ENCODE results near the gene FOXN4.

- TF ChIP-seq, protein P1, sequence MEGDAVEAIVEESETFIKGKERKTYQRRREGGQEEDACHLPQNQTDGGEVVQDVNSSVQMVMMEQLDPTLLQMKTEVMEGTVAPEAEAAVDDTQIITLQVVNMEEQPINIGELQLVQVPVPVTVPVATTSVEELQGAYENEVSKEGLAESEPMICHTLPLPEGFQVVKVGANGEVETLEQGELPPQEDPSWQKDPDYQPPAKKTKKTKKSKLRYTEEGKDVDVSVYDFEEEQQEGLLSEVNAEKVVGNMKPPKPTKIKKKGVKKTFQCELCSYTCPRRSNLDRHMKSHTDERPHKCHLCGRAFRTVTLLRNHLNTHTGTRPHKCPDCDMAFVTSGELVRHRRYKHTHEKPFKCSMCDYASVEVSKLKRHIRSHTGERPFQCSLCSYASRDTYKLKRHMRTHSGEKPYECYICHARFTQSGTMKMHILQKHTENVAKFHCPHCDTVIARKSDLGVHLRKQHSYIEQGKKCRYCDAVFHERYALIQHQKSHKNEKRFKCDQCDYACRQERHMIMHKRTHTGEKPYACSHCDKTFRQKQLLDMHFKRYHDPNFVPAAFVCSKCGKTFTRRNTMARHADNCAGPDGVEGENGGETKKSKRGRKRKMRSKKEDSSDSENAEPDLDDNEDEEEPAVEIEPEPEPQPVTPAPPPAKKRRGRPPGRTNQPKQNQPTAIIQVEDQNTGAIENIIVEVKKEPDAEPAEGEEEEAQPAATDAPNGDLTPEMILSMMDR (IDR thresholded peaks at IDR 0.05; ENCODE audit: poor library complexity, severe bottlenecking), result no peak
- no peak for TF ChIP-seq SMC3 (conservative IDR thresholded peaks at IDR 0.05; ENCODE audit: poor library complexity)
Observed at GRCh38 chr12:109263439-109263838, 45.6 kb downstream of the FOXN4 start.

All from neural cell (in vitro differentiated cells).